Nephron progenitor cell (in vitro differentiated cells): Measurements from ENCODE around the gene CLDN19.
A peak's percentile ranks its signal among the peaks of the same experiment; 100 is the strongest.

ENCODE experiments used
- DNase-seq: peaks from one replicate; pipeline ENCODE4 v3.0.0; 2021
- H3K27ac Mint-ChIP-seq: 2 replicates; pipeline ENCODE4 v1.8.0; 2021; ENCODE audit warnings: mild to moderate bottlenecking, moderate library complexity, mixed read lengths
- H3K27me3 Mint-ChIP-seq: 2 replicates; pipeline ENCODE4 v1.8.0; 2021; ENCODE audit warnings: mild to moderate bottlenecking, low read depth, mixed read lengths; ENCODE audit not compliant: poor library complexity
- H3K36me3 Mint-ChIP-seq: 2 replicates; pipeline ENCODE4 v1.8.0; 2021; ENCODE audit warnings: low read depth, mixed read lengths
- H3K4me1 Mint-ChIP-seq: 2 replicates; pipeline ENCODE4 v1.8.0; 2021; ENCODE audit warnings: mixed read lengths
- H3K4me3 Mint-ChIP-seq: 2 replicates; pipeline ENCODE4 v1.8.0; 2021; ENCODE audit warnings: mild to moderate bottlenecking, moderate library complexity, mixed read lengths
- H3K9me3 Mint-ChIP-seq: 2 replicates; pipeline ENCODE4 v1.8.0; 2021; ENCODE audit warnings: mild to moderate bottlenecking, moderate library complexity, mixed read lengths
- TF ChIP-seq, protein P1 (sequence below): fragments of 200-600 bp; sonication (generic); IDR thresholded peaks from 2 replicates; pipeline ENCODE4 v1.5.0; 2021; ENCODE audit warnings: antibody characterized with exemption

Gene CLDN19

DNA sequence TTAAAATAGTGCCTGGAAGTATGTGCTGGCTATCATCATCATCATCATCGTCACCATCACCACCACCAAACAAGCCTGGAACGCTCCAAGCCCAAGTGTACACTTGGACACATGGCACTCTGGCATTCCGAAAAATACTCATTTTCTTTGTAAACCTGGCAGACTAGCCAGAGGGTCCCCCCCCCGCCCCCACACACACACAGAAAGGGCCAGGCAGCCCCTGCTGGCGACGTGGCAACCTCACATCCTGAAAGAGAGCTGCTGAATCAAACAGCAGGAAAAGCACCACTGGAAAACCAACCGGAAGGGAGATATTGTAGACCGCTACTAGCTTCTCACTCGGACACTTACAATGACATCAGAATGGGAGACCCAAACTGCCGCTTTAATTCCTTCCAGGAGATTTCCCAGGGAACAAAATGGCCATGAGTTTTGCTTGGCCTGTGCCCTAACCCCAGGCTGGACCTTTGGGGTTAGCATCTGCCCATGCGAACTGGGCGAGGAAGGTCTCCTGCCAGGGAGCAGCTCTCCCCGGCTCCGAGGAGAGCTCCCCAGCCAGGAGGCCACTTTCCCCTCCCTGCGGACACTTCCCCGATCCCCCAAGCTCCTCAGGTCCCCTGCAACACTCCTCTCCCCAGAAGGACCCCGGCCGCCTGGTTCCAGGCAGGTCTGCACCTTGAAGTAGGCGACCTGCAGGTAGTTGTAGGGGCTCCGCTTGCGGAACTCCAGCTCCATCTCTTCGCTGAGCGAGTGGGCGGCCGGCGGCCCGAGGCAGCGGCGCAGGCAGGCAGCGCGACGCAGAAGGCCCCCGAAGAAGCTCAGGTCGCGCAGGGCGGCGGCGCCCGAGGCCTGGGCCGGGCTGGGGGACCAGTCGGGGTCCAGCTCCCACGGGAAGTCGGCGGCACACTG lies 26.1 kb upstream of the CLDN19 start:
- H3K9me3 Mint-ChIP-seq, result no peaks in the 10 kb centered on the region
- TF ChIP-seq, protein P1, sequence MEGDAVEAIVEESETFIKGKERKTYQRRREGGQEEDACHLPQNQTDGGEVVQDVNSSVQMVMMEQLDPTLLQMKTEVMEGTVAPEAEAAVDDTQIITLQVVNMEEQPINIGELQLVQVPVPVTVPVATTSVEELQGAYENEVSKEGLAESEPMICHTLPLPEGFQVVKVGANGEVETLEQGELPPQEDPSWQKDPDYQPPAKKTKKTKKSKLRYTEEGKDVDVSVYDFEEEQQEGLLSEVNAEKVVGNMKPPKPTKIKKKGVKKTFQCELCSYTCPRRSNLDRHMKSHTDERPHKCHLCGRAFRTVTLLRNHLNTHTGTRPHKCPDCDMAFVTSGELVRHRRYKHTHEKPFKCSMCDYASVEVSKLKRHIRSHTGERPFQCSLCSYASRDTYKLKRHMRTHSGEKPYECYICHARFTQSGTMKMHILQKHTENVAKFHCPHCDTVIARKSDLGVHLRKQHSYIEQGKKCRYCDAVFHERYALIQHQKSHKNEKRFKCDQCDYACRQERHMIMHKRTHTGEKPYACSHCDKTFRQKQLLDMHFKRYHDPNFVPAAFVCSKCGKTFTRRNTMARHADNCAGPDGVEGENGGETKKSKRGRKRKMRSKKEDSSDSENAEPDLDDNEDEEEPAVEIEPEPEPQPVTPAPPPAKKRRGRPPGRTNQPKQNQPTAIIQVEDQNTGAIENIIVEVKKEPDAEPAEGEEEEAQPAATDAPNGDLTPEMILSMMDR, result peak; percentile 45
- peak; percentile 61 for DNase-seq

DNA sequence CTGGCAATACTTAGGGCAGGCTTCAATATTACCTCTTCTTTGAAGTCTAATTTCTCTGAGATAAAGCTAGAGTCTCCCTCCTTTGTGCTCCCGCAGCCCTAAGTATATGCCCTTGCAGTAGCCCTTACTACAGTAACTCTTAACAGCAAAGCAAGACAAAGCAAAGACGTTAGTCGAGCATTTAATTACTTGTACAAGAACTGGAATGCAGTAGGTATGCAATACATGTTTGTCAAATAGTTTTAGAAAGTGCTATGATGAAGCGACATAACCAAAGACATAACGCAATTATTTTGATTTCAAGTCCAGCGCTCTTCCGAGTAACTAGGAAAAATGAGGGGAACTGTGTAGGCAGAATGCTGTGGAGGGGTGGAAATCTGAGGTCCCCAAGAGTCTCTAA lies 25.2 kb upstream of the CLDN19 start:
- no peaks in the 10 kb centered on the region for H3K9me3 Mint-ChIP-seq
- DNase-seq, result no peak
- no peaks in the 10 kb centered on the region for H3K27me3 Mint-ChIP-seq
- peaks cover 28% of the 10 kb centered on the region for H3K36me3 Mint-ChIP-seq
- TF ChIP-seq, protein P1, result no peak
- no peak overlapping the region for H3K27ac Mint-ChIP-seq
- peaks cover 20% of the 10 kb centered on the region for H3K4me1 Mint-ChIP-seq
- H3K4me3 Mint-ChIP-seq, result no peak overlapping the region

More for the DNA sequence above, 26.1 kb upstream of the CLDN19 start:
- peaks cover 26% of the 10 kb centered on the region for H3K4me1 Mint-ChIP-seq
- H3K36me3 Mint-ChIP-seq, result peaks cover 34% of the 10 kb centered on the region
- no peak overlapping the region for H3K27ac Mint-ChIP-seq
- no peak overlapping the region for H3K4me3 Mint-ChIP-seq
- no peaks in the 10 kb centered on the region for H3K27me3 Mint-ChIP-seq

DNA sequence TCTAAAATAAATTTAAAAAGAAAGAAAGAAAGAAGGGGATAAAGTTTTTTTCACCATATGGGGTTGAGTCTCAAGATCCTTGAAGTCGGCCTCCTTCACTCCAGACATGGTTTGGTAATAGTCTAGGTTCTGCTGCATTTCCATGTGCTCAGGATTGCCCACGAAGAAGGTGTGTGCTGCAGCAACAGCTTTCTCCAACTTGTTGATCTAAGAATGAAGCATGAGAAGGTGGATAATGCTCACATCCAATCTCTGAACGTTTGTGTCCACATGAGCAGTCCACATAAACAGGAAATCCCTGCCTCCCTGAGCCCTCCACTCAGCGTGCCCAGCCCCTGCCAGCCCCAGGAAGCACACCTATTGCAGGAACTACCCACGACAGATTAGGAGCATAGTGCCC lies 22.2 kb upstream of the CLDN19 start:
- TF ChIP-seq, protein P1, result no peak
- DNase-seq, result no peak
- no peaks in the 10 kb centered on the region for H3K27me3 Mint-ChIP-seq
- no peaks in the 10 kb centered on the region for H3K9me3 Mint-ChIP-seq
- no peak overlapping the region for H3K27ac Mint-ChIP-seq
- H3K4me1 Mint-ChIP-seq, result peaks cover 6% of the 10 kb centered on the region
- H3K36me3 Mint-ChIP-seq, result peaks cover 19% of the 10 kb centered on the region
- no peak overlapping the region for H3K4me3 Mint-ChIP-seq

DNA sequence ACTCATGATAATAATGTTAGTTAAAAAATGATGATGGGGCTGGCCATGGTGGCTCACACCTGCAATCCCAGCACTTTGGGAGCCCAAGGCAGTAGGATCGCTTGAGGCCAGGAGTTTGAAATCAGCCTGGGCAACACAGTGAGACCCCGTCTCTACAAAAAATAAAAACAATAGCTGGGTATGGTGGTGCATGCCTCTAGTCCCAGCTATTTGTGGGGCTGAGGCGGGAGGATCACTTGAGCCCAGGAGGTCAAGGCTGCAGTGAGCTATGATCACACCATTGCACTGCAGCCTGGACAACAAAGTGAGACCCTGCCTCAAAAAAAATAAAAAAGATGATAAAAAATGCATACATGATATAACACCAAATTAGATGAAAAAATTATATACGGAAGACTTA lies 21.5 kb upstream of the CLDN19 start:
- H3K27ac Mint-ChIP-seq, result no peak overlapping the region
- peaks cover 26% of the 10 kb centered on the region for H3K36me3 Mint-ChIP-seq

DNA sequence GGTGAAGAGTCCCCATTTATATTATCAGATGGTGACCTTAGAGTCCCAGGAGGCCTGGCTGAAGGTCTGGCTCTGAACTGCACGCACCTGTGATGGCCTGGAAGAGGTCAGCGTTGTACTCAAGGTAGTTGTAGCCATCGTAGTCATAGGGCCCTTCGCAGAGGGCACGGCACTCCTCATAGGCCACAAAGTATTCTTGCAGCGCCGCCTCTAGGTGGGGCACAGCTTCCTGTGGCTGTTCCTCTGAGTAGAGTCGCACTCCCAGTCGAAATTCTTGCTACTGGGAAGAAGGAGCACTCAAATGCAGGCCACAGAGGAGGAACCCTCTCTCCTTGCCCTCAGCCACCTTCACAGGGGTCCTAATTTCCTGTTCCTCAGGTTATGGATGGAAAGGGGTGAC lies 19.1 kb upstream of the CLDN19 start:
- no peaks in the 10 kb centered on the region for H3K9me3 Mint-ChIP-seq
- peaks cover 49% of the 10 kb centered on the region for H3K36me3 Mint-ChIP-seq
- no peak overlapping the region for H3K27ac Mint-ChIP-seq
- peaks cover 10% of the 10 kb centered on the region for H3K4me1 Mint-ChIP-seq
- no peaks in the 10 kb centered on the region for H3K27me3 Mint-ChIP-seq
- DNase-seq, result no peak
- H3K4me3 Mint-ChIP-seq, result no peak overlapping the region
- TF ChIP-seq, protein P1, result no peak

More for the DNA sequence above, 21.5 kb upstream of the CLDN19 start:
- DNase-seq, result no peak
- Mint-ChIP-seq H3K9me3 (no peaks in the 10 kb centered on the region), H3K4me3 (no peak overlapping the region), H3K4me1 (peaks cover 10% of the 10 kb centered on the region), H3K27me3 (no peaks in the 10 kb centered on the region)
- TF ChIP-seq, protein P1, result no peak

DNA sequence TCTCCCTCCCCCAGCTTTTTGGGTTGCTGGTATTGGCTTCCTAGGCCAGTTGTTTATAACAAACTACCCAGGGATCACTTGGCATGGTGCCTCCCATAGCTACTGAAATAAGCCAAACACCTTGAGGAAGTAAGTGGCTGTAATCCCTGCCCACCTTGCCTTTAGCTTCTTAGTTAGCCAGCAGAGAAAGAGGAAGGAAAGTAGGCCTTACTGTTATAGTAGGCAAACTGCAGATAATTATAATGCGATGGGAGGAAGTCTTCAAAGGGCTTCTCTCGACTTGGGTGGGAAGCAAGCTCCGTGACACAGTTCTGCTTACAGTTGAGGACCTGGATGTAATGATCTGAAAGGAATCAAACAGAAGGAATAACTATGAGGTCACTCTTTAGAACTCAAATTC lies 18.6 kb upstream of the CLDN19 start:
- no peak overlapping the region for H3K4me3 Mint-ChIP-seq
- H3K27me3 Mint-ChIP-seq, result no peaks in the 10 kb centered on the region
- no peaks in the 10 kb centered on the region for H3K9me3 Mint-ChIP-seq
- peaks cover 53% of the 10 kb centered on the region for H3K36me3 Mint-ChIP-seq
- TF ChIP-seq, protein P1, result no peak
- no peak overlapping the region for H3K27ac Mint-ChIP-seq
- peaks cover 10% of the 10 kb centered on the region for H3K4me1 Mint-ChIP-seq
- DNase-seq, result no peak
